Mesendoderm (in vitro differentiated cells): ENCODE results near the gene ZNF253.
"Not testable (repeated sequence)": the region's sequence is repeated elsewhere in the genome, so short reads cannot be mapped to it uniquely, and the experiment has no call there.

Experiments used
- DNase-seq: peaks from one replicate; pipeline ENCODE4 v3.0.0; 2013
- H2AK5ac ChIP-seq: 2 replicates; pipeline ENCODE4 v1.6.1; 2013; ENCODE audit warnings: low read length, inconsistent platforms
- H2BK120ac ChIP-seq: 2 replicates; pipeline ENCODE4 v1.6.1; 2013; ENCODE audit warnings: low read depth, mild to moderate bottlenecking, low read length, moderate library complexity, mixed read lengths
- H2BK15ac ChIP-seq: replicated peaks from 2 replicates; pipeline ENCODE4 v1.6.1; 2013; ENCODE audit warnings: low read depth, mild to moderate bottlenecking, moderate library complexity
- H2BK5ac ChIP-seq: 2 replicates; pipeline ENCODE4 v1.6.1; 2013; ENCODE audit warnings: low read length, inconsistent platforms
- H3K18ac ChIP-seq: 2 replicates; pipeline ENCODE4 v1.6.1; 2013; ENCODE audit warnings: mild to moderate bottlenecking, low read length, mixed read lengths
- H3K23ac ChIP-seq: one replicate; pipeline ENCODE4 v1.6.1; 2013; ENCODE audit warnings: low read length
- H3K27ac ChIP-seq: 2 replicates; pipeline ENCODE4 v1.5.1; 2013; ENCODE audit warnings: low read depth, mild to moderate bottlenecking, inconsistent platforms, low read length, moderate library complexity
- H3K27me3 ChIP-seq: 2 replicates; pipeline ENCODE4 v1.6.1; 2013; ENCODE audit warnings: low read length, control low read depth, mild to moderate bottlenecking, inconsistent platforms; ENCODE audit not compliant: insufficient read depth, poor library complexity
- H3K36me3 ChIP-seq: 2 replicates; pipeline ENCODE4 v1.6.1; 2013; ENCODE audit warnings: low read length, inconsistent platforms; ENCODE audit not compliant: control insufficient read depth, insufficient read depth
- H3K4ac ChIP-seq: one replicate; pipeline ENCODE4 v1.6.1; 2013; ENCODE audit warnings: low read depth, mild to moderate bottlenecking, low read length, moderate library complexity
- H3K4me1 ChIP-seq: 2 replicates; pipeline ENCODE4 v1.6.1; 2013; ENCODE audit warnings: low read depth, low read length, inconsistent platforms; ENCODE audit not compliant: control insufficient read depth
- H3K4me2 ChIP-seq: 2 replicates; pipeline ENCODE4 v1.6.1; 2013; ENCODE audit warnings: low read length
- H3K4me3 ChIP-seq: 2 replicates; pipeline ENCODE4 v1.5.1; 2013; ENCODE audit warnings: mild to moderate bottlenecking, low read length
- H3K56ac ChIP-seq: one replicate; pipeline ENCODE4 v1.6.1; 2013; ENCODE audit warnings: low read length
- H3K79me1 ChIP-seq: 2 replicates; pipeline ENCODE4 v1.6.1; 2013; ENCODE audit warnings: low read length, inconsistent platforms
- H3K79me2 ChIP-seq: 2 replicates; pipeline ENCODE4 v1.6.1; 2013; ENCODE audit warnings: mild to moderate bottlenecking, low read length; ENCODE audit not compliant: control insufficient read depth, insufficient read depth
- H3K9ac ChIP-seq: 2 replicates; pipeline ENCODE4 v1.6.1; 2013; ENCODE audit warnings: low read length, inconsistent platforms
- H4K5ac ChIP-seq: one replicate; pipeline ENCODE4 v1.6.1; 2013; ENCODE audit warnings: low read length
- H4K8ac ChIP-seq: one replicate; pipeline ENCODE4 v1.6.1; 2013; ENCODE audit warnings: low read depth, mild to moderate bottlenecking, control low read depth, low read length, moderate library complexity
- WGBS: extraction: QIAGEN DNeasy Blood & Tissue Kit; methylation state at CpG from one replicate; pipeline ENCODE4 v1.1.7; 2013; ENCODE audit warnings: low lambda C conversion rate, missing lambda C conversion rate; ENCODE audit not compliant: insufficient coverage; ENCODE audit errors: extremely low coverage; 5-methylcytosine and 5-hydroxymethylcytosine counted together

ZNF253 gene

DNA sequence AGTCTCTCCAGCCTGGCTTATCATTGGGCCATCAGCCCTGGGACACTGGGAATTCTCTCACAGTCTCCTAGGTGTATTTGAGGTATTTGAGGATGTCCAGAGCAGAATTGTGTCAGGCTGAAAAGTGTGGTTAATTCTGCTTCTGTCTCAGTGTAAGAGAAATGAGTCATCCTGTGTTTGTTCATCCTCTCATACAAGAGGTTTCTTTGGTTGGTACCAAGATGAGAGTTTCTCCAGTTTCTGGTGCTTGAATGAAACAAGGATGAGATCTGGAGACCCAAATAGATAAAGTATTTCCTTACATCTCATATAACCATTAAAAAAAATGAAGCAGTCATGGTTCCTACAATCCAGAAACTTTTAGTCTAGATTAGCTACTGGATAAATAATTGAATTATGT lies 7.7 kb downstream of the ZNF253 start:
- Histone ChIP-seq H2BK15ac (no peak overlapping the region), H4K8ac (no peak overlapping the region), H3K36me3 (no peaks in the 10 kb centered on the region), H3K23ac (no peak overlapping the region), H3K27me3 (no peaks in the 10 kb centered on the region), H3K4ac (no peak overlapping the region), H3K56ac (no peak overlapping the region), H3K18ac (no peak overlapping the region), H4K5ac (no peak overlapping the region), H2BK5ac (no peak overlapping the region), H2AK5ac (no peak overlapping the region), H3K4me1 (no peaks in the 10 kb centered on the region), H3K9ac (no peak overlapping the region), H3K79me2 (peaks cover 68% of the 10 kb centered on the region), H3K4me3 (no peak overlapping the region), H3K79me1 (peaks cover 2% of the 10 kb centered on the region), H3K4me2 (no peak overlapping the region), H3K27ac (no peak overlapping the region), H2BK120ac (no peak overlapping the region)
- DNase-seq, result no peak

DNA sequence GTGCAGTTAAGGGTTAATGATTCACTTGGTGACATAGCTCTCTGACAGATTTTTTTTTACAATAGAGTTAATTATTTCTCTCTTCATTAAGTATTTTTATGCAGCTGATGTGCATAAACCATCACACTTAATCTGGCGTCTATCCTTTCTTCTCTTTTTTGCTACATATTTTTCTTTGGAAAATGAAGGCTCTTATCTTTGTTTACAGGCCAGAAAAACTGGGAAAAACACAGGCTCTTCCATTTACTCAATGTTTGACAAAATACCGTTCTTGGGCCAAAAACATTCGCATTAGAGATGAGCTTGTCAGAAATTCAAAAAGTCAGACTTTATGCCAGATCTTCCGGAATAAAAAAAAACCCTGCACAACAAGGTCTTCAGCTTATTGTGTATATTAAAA lies 12.0 kb downstream of the ZNF253 start:
- WGBS, result no CpG with 5 or more reads among the region's 4 CpGs
- no peak overlapping the region for H3K4me3 ChIP-seq
- H3K4me2 ChIP-seq, result no peak overlapping the region
- H3K27ac ChIP-seq, result no peak overlapping the region
- no peak overlapping the region for H2BK5ac ChIP-seq
- H3K56ac ChIP-seq, result no peak overlapping the region
- H3K27me3 ChIP-seq, result no peaks in the 10 kb centered on the region
- H3K36me3 ChIP-seq, result no peaks in the 10 kb centered on the region
- H3K4ac ChIP-seq, result no peak overlapping the region
- no peak overlapping the region for H3K18ac ChIP-seq
- no peak overlapping the region for H2BK120ac ChIP-seq
- no peak overlapping the region for H3K9ac ChIP-seq
- H3K79me1 ChIP-seq, result no peaks in the 10 kb centered on the region
- no peak overlapping the region for H4K5ac ChIP-seq
- H2AK5ac ChIP-seq, result no peak overlapping the region
- no peak overlapping the region for H3K23ac ChIP-seq
- no peak for DNase-seq
- H2BK15ac ChIP-seq, result no peak overlapping the region
- peaks cover 37% of the 10 kb centered on the region for H3K79me2 ChIP-seq
- H3K4me1 ChIP-seq, result no peaks in the 10 kb centered on the region
- no peak overlapping the region for H4K8ac ChIP-seq

GRCh38 chr19:19884583-19884982 lies 18.9 kb downstream of the ZNF253 start:
- Histone ChIP-seq H3K79me2 (peaks cover 4% of the 10 kb centered on the region), H3K4ac (no peak overlapping the region), H3K4me1 (no peaks in the 10 kb centered on the region), H4K8ac (no peak overlapping the region), H3K18ac (no peak overlapping the region), H3K27ac (no peak overlapping the region), H2AK5ac (no peak overlapping the region), H2BK15ac (no peak overlapping the region), H3K56ac (no peak overlapping the region), H2BK5ac (no peak overlapping the region), H3K36me3 (peaks cover 3% of the 10 kb centered on the region), H3K4me2 (no peak overlapping the region), H4K5ac (no peak overlapping the region), H3K79me1 (no peaks in the 10 kb centered on the region), H3K27me3 (no peaks in the 10 kb centered on the region), H3K9ac (no peak overlapping the region), H3K23ac (no peak overlapping the region), H3K4me3 (no peak overlapping the region), H2BK120ac (no peak overlapping the region)
- DNase-seq, result no peak
- no CpG with 5 or more reads among the region's 1 CpG for WGBS

DNA sequence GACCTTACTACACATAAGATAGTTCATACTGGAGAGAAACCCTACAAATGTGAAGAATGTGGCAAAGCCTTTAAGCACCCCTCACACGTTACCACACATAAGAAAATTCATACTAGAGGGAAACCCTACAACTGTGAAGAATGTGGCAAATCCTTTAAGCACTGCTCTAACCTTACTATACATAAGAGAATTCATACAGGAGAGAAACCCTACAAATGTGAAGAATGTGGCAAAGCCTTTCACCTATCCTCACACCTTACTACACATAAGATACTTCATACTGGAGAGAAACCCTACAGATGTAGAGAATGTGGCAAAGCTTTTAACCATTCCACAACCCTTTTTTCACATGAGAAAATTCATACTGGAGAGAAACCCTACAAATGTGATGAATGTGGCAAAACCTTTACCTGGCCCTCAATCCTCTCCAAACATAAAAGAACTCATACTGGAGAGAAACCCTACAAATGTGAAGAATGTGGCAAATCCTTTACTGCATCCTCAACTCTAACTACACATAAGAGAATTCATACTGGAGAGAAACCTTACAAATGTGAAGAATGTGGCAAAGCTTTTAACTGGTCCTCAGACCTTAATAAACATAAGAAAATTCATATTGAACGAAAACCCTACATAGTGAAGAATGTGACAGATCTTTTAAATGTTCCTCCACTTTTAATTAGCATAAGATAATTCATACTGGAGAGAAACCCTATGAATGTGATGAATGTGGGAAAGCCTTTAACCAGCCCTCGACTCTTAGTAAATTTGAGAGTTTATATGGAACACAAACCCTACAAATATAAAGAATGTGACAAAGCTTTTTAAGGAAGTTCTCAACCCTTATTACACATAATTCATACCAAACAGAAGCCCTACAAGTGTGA lies 26.6 kb downstream of the ZNF253 start:
- H3K4me3 ChIP-seq, result peak overlapping the region; percentile 20
- H3K4ac ChIP-seq, H2BK5ac ChIP-seq, H3K4me1 ChIP-seq, H4K8ac ChIP-seq, H2BK15ac ChIP-seq, H3K36me3 ChIP-seq, H3K4me2 ChIP-seq, H3K9ac ChIP-seq, H3K27ac ChIP-seq, H2AK5ac ChIP-seq, H3K18ac ChIP-seq, DNase-seq, H3K27me3 ChIP-seq, H3K79me2 ChIP-seq, H3K79me1 ChIP-seq, H3K23ac ChIP-seq, H4K5ac ChIP-seq, H2BK120ac ChIP-seq, H3K56ac ChIP-seq: not testable (repeated sequence)
- WGBS, result no CpG with 5 or more reads among the region's 3 CpGs

DNA sequence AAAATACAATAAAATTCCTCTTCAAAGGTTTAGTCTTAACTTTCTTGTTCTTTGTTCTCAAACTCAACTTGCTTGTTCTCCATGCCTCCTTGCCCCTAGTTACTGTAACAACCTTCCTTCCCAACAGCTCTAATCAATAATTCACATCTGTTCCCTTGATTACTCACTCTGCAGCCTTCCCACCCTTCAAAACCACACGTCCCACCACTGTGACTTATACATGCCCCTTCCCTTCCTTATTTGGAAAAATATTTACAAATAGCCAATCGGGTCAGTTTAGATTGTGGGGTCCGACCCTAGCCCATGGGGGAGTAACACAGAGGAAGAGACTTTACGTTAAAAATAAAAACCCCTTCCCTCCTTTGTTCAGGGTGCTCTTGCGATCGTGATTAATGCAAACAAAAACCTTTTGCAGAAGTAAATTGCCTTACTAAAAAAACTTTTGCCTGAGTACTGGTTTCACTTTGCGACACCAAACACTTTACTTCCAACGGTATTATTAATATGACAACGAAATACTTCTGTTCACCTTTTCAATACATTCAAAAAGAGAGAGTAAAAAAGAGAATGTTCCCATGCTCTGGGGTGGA lies 34.6 kb downstream of the ZNF253 start:
- no peak overlapping the region for H2BK15ac ChIP-seq
- WGBS, result no CpG with 5 or more reads among the region's 9 CpGs

More for the DNA sequence above, 34.6 kb downstream of the ZNF253 start:
- Histone ChIP-seq H3K9ac (peak overlapping the region; percentile 65), H3K79me2 (peaks cover 39% of the 10 kb centered on the region), H3K4me1 (peaks cover 2% of the 10 kb centered on the region), H3K56ac (peak overlapping the region; percentile 71), H3K4ac (no peak overlapping the region), H2AK5ac (no peak overlapping the region), H3K36me3 (no peaks in the 10 kb centered on the region), H3K4me2 (peak overlapping the region; percentile 3), H3K18ac (no peak overlapping the region), H2BK120ac (no peak overlapping the region), H2BK5ac (no peak overlapping the region), H3K23ac (no peak overlapping the region), H3K4me3 (no peak overlapping the region), H3K27me3 (no peaks in the 10 kb centered on the region), H3K27ac (peak overlapping the region; percentile 6), H4K8ac (no peak overlapping the region), H3K79me1 (no peaks in the 10 kb centered on the region), H4K5ac (no peak overlapping the region)
- DNase-seq, result peak; percentile 81
